ENCODE results near the gene CSTF2T.
"Not testable (repeated sequence)": the region's sequence is repeated elsewhere in the genome, so short reads cannot be mapped to it uniquely, and the experiment has no call there.

CSTF2T gene

DNA sequence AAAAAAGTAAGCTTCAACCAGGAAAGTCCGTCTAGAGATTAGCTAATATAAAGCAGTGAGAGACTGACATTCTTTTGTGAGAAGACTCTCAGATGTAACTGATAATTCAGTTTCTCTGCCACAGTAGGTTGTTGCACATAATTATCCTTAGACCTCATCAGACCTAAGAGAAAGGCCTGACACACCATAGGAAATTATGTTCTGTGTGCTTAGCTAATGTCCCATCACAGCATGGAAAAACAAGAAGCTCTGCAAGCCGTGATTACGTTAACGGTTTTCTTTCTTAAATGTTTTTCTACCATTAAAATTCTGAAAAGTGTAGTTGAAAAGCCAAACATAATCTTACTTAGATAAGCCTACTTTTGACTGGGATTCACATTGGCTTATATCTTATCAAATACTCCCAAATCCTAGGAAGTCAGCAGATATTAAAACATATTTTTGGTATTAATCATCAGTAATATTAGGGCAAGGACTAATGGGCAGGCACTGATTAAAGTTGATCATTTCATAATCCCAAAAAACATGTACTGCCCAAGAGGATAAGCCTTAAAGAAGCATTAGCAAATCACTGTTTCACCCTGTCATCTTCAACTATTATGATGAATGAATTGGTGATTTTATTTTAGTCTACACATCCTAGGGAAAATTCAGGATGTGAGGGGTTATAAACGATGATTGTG lies 5.2 kb downstream of the CSTF2T start:
- no peak for DNase-seq

DNA sequence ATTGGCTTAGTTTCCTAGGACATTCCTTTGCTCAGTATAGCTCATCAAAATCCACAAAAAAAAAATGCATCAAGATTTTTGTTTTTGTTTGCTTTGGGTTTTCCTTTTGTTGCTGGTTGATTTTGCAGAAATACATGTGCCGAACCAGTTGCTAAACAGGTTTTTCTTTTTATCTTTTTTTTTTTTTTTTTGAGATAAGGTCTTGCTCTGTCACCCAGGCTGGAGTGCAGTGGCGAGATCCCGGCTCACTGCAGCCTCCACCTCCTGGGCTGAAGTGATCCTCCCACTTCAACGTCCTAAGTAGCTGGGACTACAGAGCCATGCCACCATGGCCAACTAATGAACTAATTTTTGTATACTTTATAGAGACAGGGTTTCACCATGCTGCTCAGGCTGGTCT lies 8.3 kb downstream of the CSTF2T start:
- DNase-seq: no peak

DNA sequence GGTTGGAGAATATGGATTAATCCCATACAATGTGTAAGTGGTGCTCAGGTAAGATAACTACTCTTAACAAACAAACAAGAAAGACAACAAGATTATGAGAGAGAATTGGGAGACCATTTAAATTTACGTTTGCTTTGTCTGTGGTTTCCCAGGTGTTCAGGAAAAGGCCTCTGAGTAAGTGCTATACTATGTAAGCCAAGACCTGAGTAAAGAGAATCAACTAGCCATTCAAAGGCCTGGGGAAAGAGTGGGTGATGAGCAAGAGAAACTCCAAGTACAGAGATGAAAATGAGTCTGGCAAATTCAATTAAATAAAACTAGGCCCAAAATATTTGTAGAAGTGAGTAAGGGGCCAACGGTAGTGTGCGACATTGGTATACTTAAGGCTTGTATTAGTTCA lies 9.9 kb downstream of the CSTF2T start:
- no peak for DNase-seq

DNA sequence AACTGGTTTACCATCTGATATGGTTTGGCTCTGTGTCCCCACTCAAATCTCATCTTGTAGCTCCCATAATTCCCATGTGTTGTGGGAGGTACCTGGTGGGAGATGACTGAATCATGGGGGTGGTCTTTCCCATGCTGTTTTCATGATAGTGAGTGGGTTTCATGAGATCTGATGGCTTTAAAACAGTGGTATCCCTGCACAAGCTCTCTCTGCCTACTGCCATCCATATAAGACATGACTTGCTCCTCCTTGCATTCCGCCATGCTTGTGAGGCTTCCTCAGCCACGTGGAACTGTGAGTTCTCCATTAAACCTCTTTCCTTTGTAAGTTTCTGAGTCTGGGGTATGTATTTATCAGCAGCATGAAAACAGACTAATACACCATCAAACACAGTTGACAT lies 10.6 kb downstream of the CSTF2T start:
- not testable (repeated sequence) for DNase-seq

GRCh38 chr10:51687296-51687695 lies 12.1 kb downstream of the CSTF2T start:
- no peak for DNase-seq

DNA sequence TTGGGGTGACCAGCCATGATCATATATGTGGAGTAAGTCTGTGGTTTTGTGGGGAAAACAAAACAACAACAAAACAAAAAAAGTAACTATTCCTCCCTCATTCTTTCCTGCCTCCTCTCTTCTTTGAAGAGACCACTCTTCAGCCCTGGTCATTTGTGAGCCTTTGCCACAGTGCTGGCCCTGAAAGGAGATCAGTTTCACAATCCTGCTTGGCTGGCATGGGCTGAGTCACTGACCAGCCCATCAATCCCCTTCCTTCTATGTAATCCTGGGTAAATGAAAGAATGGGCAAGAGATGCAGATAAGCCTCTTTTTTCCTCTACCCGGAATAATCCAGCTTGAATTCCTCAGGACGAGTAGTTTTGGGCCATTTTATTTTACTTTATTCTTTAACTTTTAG lies 13.6 kb downstream of the CSTF2T start:
- DNase-seq: no peak

DNA sequence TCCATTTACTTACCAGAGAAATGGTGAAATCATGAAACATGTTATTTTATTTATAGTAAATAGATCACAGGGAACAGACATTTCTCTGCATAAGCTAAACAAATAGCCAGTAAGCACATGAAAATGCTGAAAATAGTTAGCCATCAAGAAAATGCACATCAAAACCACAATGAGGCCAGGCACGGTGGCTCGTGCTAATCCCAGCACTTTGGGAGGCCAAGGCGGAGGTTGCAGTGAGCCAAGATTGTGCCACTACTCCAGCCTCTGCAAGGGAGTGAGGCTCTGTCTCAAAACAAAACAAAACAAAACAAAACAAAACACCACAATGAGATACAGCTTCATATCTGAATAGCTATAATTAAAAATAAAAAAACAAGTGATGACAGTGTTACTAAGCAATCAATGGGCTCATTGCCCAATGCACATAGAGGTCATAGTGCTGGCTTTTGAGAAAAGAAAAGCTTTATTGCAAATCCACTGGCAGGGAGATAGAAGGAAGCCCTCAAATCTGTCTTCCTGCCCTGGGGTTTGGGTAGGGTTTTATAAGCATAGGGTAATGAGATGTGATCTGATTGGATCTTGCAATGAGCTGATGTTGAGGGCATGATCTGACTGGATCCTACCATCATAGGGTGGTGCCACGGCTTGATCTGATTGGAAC lies 16.2 kb downstream of the CSTF2T start:
- DNase-seq: no peak

DNA sequence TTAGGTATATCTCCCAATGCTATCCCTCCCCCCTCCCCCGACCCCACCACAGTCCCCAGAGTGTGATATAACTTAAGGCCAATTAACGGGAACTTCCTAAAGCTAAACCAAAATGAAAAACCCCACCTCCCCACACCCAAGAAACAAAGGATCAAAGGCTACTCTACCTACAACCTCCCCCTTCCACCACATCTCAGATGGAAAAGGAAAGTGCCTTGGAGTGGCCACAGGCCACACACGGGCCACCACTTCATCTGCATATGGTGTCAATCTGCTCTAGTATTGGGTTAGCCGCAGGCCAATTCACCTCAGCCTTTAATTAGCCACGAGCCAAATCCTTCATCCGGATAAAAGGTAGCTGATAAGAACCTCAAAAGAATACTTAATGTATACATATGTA lies 19.6 kb downstream of the CSTF2T start:
- no peak for DNase-seq

DNA sequence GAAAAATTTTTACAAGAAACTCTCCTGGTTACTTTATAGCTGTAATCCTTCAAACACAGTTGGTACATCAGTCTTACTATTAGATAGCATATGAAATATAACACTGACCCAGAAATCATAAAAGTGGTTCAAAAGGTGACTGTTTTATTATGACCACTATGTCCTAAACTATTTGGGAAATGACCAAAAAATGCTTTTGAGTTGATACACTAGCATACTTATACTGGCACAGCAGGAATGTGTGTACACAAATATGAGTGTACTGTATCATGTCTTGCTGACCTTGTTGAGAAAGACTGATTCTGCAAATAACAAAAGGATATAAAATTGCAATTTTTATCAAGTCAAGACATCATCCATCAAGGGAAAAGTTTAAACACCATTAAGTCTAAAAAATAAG lies 24.3 kb downstream of the CSTF2T start:
- no peak for DNase-seq

GRCh38 chr10:51672039-51672535 lies 27.3 kb downstream of the CSTF2T start:
- DNase-seq: no peak

- no peak for DNase-seq
Measured at GRCh38 chr10:51669041-51669440, 30.4 kb downstream of the CSTF2T start.

DNA sequence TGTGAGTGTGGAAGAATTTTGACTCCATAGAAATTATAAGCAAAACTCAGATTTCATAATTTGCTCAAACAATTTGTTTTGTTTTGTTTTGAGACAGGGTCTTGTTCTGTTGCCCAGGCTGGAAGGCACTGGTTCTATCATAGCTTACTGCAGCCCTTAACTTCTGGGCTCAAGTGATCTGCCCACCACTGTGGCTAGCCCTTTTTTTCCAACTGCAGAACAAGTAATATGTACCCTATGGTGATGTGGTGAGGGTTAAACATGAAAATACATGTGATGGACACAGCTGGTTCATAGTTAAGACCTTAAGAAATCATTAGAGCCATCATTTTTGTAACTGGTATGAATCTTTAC lies 31.1 kb downstream of the CSTF2T start:
- DNase-seq: no peak

DNA sequence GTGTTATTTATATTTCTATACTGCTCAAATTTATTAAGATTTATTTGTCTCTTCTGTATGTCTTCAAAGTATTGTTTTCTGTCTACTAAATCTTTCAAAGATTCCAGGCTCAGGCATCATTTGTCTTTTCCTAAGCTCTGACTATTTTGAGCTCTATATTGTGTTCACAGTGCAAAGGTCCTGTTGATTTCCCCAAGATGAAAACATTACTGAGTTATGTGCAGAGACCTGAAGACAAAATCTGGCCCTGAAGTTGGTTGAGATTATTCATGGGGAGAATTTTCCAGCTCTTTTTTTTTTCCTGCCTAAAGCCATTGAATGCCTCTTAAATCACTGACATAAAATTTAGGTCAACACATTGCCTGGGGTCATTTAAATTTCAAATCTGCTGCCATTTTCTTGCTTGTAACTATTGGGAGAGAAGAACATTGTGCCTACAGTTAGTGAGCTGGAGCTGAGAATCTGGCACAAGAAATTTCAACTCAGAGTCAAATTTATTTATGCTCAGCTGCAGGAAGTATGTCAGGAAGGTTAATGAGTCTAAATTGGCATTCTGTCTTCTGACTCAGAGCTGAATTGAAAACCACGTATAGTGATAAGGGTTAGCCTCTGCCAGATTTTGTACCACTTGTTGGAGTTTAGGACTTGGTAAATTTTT lies 31.6 kb downstream of the CSTF2T start:
- DNase-seq: no peak

DNA sequence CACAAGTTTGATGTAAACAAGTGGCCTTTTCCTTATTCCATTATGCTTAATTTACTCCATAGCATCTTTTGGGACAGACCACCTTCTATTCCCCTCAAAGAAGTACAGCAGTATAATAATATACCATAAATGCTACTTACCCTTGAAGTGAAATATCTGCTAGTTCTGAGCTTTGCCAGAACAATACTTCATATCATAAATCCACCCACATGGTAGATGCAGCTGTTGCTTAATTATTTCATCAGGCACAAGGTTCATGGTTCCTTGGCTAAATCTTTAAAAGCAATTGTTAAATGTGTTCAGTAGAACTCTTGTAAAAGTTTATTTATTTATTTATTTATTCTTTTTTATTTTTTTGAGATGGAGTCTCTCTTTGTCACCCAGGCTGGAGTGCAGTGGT lies 32.9 kb downstream of the CSTF2T start:
- DNase-seq: no peak

DNA sequence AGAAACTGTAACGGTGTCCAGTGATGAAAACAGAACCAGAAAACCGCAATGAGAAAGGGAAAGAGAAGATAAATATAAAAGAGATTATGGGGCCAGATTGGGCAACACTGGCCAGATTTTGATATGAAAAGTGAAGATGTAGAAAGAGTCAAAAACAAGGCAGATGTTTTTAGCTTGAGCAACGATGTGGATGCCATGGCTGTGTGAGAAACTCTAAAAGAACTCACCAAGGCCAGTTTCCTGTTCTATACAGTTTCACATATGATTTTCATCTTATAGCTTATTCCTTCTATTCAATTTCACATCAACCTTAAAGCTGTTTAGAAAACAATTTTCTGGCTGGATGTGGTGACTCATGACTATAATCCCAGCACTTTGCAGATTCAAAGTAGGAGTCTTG lies 36.3 kb downstream of the CSTF2T start:
- DNase-seq: no peak

DNA sequence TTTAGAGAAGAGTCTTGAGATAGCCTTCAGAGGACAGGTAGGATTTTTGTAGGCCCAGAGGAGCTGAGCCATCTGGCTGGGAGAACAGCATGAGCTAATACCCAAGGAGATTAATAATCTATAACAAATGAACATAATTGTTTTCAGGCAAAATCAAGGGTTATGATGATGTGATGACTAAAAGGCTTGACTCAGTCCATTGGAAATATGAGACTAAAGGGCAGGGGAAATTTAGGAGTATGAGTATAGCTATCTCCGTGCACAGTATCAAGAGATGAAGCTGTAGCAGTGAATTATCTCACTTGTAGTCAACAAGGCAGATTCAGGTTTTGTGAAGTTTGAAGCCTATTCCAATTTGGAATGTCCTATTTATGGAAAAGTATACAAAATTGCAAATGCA lies 40.1 kb downstream of the CSTF2T start:
- no peak for DNase-seq

- no peak for DNase-seq
Measured at GRCh38 chr10:51658000-51658399, 41.4 kb downstream of the CSTF2T start.

DNA sequence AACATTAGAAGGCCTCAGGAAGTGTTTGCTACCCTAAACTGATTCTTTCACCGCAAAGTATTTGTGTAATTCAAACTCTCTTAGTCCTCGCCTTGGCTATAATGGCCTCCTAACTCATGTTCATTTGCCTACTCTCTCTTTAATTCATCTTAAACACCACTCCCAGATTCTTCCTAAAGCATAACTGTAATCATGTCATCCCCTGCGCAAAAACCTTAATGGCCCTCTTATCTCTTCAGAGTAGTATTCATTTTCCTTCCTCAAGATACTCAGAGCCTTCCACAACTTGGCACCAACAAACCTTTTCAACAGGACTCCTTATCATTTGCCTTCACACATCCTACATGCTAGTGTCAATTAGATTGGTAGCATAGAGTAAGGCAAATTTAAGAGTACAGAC lies 42.9 kb downstream of the CSTF2T start:
- no peak for DNase-seq

- no peak for DNase-seq
Measured at GRCh38 chr10:51654918-51655317, 44.5 kb downstream of the CSTF2T start.

GRCh38 chr10:51653025-51653424 lies 46.4 kb downstream of the CSTF2T start:
- DNase-seq: no peak

DNA sequence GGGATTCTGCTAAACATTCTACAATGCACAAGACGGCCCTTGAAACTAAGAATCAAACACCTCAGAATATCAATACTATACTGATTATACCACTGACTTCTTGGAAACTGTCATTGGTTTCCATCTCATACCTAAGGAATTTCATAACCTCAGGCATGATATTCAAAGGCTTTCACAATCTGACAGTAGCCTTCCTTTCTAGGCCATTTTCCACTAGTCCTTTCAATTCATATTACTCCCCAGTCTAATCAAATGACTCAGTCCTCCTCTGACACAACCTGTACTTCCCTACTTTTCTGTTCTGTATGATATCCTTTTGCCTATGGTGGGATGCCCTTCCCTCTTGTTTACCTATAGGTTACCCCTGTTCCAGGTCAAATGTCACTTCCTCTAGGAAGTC lies 48.3 kb downstream of the CSTF2T start:
- DNase-seq: no peak

GRCh38 chr10:51649064-51649463 lies 50.3 kb downstream of the CSTF2T start:
- no peak for DNase-seq
